DND-41 (cell line): Measurements from ENCODE around the gene WDFY4.

Experiments used
- EZH2 ChIP-seq: IDR thresholded peaks from 3 replicates; pipeline ENCODE4 v1.6.1; 2012; ENCODE audit warnings: borderline replicate concordance, low read depth, mild to moderate bottlenecking, moderate library complexity, low read length, inconsistent platforms; ENCODE audit not compliant: severe bottlenecking
- TF ChIP-seq, protein P1 (sequence below): IDR thresholded peaks from 2 replicates; pipeline ENCODE4 v1.5.1; 2012; ENCODE audit warnings: borderline replicate concordance, low read length, moderate library complexity, mild to moderate bottlenecking; ENCODE audit not compliant: poor library complexity, severe bottlenecking; ENCODE audit errors: extremely low read depth

GRCh38 chr10:48740015-48740707, 55.5 kb downstream of the WDFY4 start:
- TF ChIP-seq, protein P1, sequence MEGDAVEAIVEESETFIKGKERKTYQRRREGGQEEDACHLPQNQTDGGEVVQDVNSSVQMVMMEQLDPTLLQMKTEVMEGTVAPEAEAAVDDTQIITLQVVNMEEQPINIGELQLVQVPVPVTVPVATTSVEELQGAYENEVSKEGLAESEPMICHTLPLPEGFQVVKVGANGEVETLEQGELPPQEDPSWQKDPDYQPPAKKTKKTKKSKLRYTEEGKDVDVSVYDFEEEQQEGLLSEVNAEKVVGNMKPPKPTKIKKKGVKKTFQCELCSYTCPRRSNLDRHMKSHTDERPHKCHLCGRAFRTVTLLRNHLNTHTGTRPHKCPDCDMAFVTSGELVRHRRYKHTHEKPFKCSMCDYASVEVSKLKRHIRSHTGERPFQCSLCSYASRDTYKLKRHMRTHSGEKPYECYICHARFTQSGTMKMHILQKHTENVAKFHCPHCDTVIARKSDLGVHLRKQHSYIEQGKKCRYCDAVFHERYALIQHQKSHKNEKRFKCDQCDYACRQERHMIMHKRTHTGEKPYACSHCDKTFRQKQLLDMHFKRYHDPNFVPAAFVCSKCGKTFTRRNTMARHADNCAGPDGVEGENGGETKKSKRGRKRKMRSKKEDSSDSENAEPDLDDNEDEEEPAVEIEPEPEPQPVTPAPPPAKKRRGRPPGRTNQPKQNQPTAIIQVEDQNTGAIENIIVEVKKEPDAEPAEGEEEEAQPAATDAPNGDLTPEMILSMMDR, result no peak
- no peak for TF ChIP-seq EZH2
